ENCODE data around the gene OR2D2.
"Not testable (repeated sequence)": the region's sequence is repeated elsewhere in the genome, so short reads cannot be mapped to it uniquely, and the experiment has no call there.

The OR2D2 gene

GRCh38 chr11:6876914-6877313 lies 15.4 kb downstream of the OR2D2 start:
- no peak for DNase-seq (ENCODE audit: low read depth)

GRCh38 chr11:6876325-6876724 lies 16.0 kb downstream of the OR2D2 start, which contains the start of gene OR10A4:
TSS of gene OR10A4 (plus strand) at chr11:6876625. CDS start at chr11:6876648, 23 bp downstream.
- no peak for DNase-seq (ENCODE audit: low read depth)

GRCh38 chr11:6875761-6876160 lies 16.5 kb downstream of the OR2D2 start:
- no peak for DNase-seq (ENCODE audit: low read depth)

DNA sequence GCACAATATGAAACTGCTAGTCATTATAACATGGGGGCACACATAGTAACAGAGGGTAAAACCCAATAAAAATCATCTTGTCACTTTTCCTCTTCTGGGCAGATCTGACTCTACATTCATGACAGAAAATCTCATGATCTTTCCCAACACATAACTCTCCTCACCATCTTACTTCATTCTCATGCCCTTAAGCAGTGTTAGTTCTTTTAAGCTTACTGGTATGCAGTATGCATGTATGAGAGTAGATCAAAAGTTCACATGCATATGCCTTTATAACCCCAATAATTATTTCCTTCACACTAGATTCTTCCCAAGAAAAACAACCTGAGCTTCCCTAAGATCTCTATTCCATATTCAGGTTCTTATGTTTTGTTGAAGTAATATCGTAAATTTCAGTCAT lies 21.0 kb downstream of the OR2D2 start:
- no peak for DNase-seq (ENCODE audit: low read depth)

GRCh38 chr11:6864438-6864837 lies 27.9 kb downstream of the OR2D2 start:
- peak; percentile 17 for DNase-seq (ENCODE audit: low read depth)

GRCh38 chr11:6862961-6863360 lies 29.3 kb downstream of the OR2D2 start, which contains the start of gene OR10A2:
TSS of gene OR10A2 (plus strand) at chr11:6863057. CDS start at chr11:6869755, 6,698 bp downstream.
- peak; percentile 3 for DNase-seq (ENCODE audit: low read depth)

DNA sequence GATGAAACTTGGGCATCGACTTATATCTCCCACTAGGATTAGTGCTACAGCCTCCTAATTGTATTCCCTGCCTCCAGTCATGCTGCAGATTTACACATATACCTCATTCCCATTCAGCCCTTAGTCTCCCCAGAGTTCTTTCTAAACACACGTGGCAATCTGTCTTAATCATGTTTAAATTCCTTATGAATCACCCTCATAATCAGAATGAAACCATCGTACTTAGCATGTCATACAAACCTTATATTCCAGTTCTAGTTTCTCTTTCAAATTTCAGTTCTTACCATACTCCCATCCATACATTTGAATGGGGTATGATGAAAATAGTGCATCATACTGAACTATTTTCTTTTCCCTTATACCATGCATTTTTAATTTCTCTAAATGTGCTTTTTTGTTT lies 35.4 kb downstream of the OR2D2 start:
- DNase-seq (ENCODE audit: low read depth): peak; percentile 3

DNA sequence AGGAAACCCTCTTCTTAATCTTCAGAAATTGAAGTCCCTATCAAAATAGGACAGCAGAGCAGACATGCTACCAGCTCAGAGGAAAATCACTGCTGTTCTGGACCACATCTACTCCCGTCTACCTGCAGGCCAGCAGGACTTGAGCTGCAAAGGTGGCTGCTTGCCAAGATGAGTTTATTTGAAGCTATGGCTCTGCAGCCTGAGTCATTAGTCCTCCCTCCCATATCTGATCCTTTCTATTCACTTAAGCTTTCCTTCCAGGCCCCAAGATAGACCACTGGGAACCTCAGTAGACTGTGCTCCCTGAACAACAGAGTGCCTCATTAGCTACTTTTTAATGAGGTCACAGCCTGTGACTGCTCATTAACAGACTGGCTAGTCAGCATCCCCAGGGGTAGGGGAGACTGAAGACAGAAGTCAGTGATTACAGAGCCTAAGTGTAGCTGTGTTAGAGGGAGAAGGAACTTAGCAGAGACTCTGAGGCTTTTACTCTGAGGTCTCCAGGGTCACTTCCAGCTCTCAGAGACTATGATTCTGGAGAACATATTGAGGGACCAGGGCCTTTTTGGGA lies 36.2 kb downstream of the OR2D2 start:
- peak; percentile 4 for DNase-seq (ENCODE audit: low read depth)

- DNase-seq (ENCODE audit: low read depth): not testable (repeated sequence)
These were observed 37.5 kb downstream of the OR2D2 start for GRCh38 chr11:6854801-6855200.

- DNase-seq (ENCODE audit: low read depth): no peak
These were observed 41.8 kb downstream of the OR2D2 start for GRCh38 chr11:6850526-6850925.

DNA sequence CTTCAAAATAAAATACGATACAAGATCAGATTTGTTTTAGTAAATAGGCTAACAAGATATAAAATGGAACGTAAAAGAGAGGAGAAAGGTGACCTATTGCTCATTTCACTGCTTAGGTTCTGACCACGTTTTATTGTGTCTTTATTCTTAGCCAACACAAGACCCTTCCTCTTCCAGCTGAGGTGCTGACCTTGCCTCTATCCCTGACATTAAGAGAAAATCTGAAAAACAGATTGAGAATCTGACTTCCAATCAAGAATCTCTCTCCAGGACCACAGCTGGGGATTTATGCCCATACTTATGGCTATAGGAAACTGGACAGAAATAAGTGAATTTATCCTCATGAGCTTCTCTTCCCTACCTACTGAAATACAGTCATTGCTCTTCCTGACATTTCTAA lies 46.9 kb downstream of the OR2D2 start, which contains the start of gene OR10A5:
OR10A5 (plus strand) TSS at position 301 of the 400 bp plus-strand sequence; CDS start at position 301, 0 bp downstream.
- no peak for DNase-seq (ENCODE audit: low read depth)

- no peak for DNase-seq (ENCODE audit: low read depth)
These were observed 47.9 kb downstream of the OR2D2 start for GRCh38 chr11:6844356-6844755.

DNA sequence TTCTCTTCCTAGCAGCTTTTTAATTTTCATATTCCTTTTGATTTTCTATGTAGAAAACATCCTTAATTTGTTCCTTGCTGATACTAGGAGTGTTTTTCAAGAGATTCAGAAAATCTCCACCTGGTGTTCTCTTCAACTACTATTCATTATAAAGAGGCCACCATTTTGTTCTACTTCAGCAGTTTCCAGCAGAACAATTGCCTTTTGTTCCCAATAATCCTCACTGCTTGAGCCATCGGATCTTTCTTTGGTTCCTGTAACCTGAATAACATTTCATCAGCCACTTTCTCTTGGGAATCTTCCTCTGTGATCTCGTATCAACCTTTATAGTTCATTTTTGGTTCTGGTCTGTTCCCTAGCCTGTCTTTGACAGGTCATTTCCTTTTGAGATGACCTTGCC lies 48.6 kb downstream of the OR2D2 start:
- no peak for DNase-seq (ENCODE audit: low read depth)

DNA sequence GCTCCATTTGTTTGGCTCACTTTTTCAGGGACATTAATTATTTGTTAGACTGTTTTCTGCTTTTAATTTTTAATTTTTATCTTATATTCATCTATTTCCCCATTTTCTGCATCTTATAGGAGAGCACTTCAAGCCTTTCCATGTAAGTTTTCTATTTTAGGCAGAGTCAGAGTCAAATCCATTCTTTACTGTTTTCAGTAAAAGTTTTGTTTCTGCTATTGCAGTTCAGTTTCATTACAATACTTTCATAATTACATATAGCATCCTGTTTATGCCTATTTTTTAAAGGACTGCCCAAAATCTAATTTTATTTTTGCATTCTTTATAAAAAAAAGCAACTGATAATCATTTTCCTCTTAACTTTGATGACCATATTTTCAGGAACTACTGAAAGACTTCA lies 50.6 kb downstream of the OR2D2 start:
- DNase-seq (ENCODE audit: low read depth): no peak
